ENCODE results near the gene SHTN1.

The SHTN1 gene

GRCh38 chr10:116947841-116948529 is 57.0 kb downstream of the SHTN1 start:
- DNase-seq (ENCODE audit: low read depth, low spot score) = no peak
- CTCF ChIA-PET = interaction anchor here (0.9 to 1.6 kb wide), 4 partner anchors 14 to 227 kb away, joined by 3 to 6 read pairs (median 4); no protein-coding TSS in a partner anchor
- POLR2A ChIA-PET = no interaction called here
- H3K4me3 ChIP-seq (ENCODE audit: low read depth, low read length) = no peak overlapping the region
- TF ChIP-seq, protein P1, sequence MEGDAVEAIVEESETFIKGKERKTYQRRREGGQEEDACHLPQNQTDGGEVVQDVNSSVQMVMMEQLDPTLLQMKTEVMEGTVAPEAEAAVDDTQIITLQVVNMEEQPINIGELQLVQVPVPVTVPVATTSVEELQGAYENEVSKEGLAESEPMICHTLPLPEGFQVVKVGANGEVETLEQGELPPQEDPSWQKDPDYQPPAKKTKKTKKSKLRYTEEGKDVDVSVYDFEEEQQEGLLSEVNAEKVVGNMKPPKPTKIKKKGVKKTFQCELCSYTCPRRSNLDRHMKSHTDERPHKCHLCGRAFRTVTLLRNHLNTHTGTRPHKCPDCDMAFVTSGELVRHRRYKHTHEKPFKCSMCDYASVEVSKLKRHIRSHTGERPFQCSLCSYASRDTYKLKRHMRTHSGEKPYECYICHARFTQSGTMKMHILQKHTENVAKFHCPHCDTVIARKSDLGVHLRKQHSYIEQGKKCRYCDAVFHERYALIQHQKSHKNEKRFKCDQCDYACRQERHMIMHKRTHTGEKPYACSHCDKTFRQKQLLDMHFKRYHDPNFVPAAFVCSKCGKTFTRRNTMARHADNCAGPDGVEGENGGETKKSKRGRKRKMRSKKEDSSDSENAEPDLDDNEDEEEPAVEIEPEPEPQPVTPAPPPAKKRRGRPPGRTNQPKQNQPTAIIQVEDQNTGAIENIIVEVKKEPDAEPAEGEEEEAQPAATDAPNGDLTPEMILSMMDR (IDR thresholded peaks at IDR 0.05; ENCODE audit: insufficient read depth, low read length, missing control alignments) = no peak

- DNase-seq (ENCODE audit: low read depth, low spot score) = no peak
- no peak overlapping the region for H3K4me3 ChIP-seq (ENCODE audit: low read depth, low read length)
- POLR2A ChIA-PET = no interaction called here
- CTCF ChIA-PET = no interaction called here
- TF ChIP-seq, protein P1 (IDR thresholded peaks at IDR 0.05; ENCODE audit: insufficient read depth, low read length, missing control alignments) = no peak
These were observed 60.1 kb downstream of the SHTN1 start for GRCh38 chr10:116944911-116945310.

DNA sequence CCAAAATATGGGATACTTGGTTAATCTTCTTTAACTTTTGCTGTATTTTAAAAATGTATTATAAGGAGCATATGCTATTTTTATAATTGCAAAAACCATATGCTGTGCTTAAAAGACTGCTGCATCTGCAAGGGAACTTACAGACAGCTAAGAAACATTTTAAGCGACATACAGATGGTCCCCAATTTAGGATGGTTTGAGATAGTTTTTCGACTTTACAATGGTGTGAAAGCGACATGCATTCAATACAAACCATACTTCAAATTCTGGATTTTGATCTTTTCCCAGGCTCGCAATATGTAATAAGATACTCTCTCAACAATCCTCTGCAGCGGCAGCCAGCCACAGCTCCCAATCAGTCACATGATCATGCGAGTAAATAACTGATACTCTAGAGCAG is 73.2 kb downstream of the SHTN1 start:
- H3K4me3 ChIP-seq (ENCODE audit: low read depth, low read length) = no peak overlapping the region
- POLR2A ChIA-PET = no interaction called here
- CTCF ChIA-PET = no interaction called here
- TF ChIP-seq, protein P1 (IDR thresholded peaks at IDR 0.05; ENCODE audit: insufficient read depth, low read length, missing control alignments) = no peak
- no peak for DNase-seq (ENCODE audit: low read depth, low spot score)

- POLR2A ChIA-PET = no interaction called here
- TF ChIP-seq, protein P1 (IDR thresholded peaks at IDR 0.05; ENCODE audit: insufficient read depth, low read length, missing control alignments) = no peak
- CTCF ChIA-PET = no interaction called here
- no peak for DNase-seq (ENCODE audit: low read depth, low spot score)
- H3K4me3 ChIP-seq (ENCODE audit: low read depth, low read length) = no peak overlapping the region
These were observed 78.6 kb downstream of the SHTN1 start for GRCh38 chr10:116926426-116926825.

DNA sequence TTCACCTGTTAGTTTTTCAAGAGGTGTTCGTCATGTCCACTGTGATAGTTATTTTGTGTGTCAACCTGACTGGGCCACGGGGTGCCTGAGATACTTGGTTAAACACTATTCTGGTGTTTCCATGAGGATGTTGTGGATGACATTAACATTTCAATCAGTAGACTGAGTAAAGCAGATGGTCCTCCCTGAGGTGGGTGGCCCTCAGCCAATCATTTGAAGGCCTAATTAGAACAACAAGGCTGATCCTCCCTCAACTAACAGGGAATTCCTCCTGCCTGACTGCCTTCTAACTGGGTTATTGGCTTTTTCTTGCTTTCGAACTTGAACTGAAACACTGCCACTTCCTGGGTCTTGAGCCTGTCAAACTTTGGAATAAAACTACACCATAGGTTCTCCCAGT is 79.9 kb downstream of the SHTN1 start:
- TF ChIP-seq, protein P1 (IDR thresholded peaks at IDR 0.05; ENCODE audit: insufficient read depth, low read length, missing control alignments) = no peak
- no peak overlapping the region for H3K4me3 ChIP-seq (ENCODE audit: low read depth, low read length)
- ChIA-PET CTCF (no interaction called here), POLR2A (no interaction called here)
- no peak for DNase-seq (ENCODE audit: low read depth, low spot score)

GRCh38 chr10:116919706-116920105 is 85.3 kb downstream of the SHTN1 start:
- no peak overlapping the region for H3K4me3 ChIP-seq (ENCODE audit: low read depth, low read length)
- DNase-seq (ENCODE audit: low read depth, low spot score) = no peak
- TF ChIP-seq, protein P1 (IDR thresholded peaks at IDR 0.05; ENCODE audit: insufficient read depth, low read length, missing control alignments) = no peak
- CTCF ChIA-PET = no interaction called here
- POLR2A ChIA-PET = no interaction called here
